Esophagus squamous epithelium (tissue), 4 donors: ENCODE data around the gene SLC35F4.
A peak's percentile ranks its signal among the peaks of the same experiment; 100 is the strongest.

Source experiments
- CTCF ChIP-seq, 6 experiments: fragments of 450-650 bp in 4 of 6; fragments of 200-600 bp in 2 of 6; sonication (generic) in 2 of 6; IDR thresholded peaks; one replicate each; pipeline ENCODE4 v1.5.1; 2016 to 2019; ENCODE audit warnings: antibody characterized with exemption in 6 of 6, mild to moderate bottlenecking in 4 of 6, moderate library complexity in 4 of 6
- POLR2A ChIP-seq, 4 donors: fragments of 450-650 bp; IDR thresholded peaks; one replicate each; pipeline ENCODE4 v1.6.1; 2017; ENCODE audit warnings: antibody characterized with exemption in 4 of 4, mild to moderate bottlenecking in 4 of 4, moderate library complexity in 3 of 4

DNA sequence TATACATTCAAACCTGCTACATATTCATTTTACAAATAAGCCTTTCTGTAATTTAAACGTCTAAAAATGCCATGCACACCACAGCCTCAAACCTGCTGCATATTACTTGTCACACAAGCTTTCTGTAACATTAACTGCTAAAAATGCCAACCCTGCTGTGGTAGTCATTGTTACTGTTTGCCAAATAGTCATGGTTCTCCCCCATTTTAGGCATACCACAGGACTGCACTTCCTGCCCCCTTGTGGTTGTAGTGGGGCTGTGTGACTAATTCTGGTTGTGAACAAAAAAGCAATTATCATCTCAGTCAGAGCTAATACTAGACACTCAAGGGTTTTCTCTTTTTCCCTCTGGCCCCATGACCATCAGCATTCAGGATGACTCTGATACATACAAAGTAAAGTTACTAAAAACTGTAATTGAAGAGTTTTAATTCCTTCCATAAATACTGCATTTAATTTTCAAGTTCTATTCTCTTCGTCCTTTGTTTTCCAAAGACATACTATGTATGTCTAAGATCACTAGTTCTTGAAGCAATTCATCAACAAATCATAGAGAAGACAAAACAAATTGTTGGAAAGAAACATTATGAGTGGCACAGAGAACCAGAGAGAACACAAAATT, 5.7 kb upstream of the SLC35F4 start:
- no peak for TF ChIP-seq POLR2A (IDR thresholded peaks at IDR 0.05)
- peak in 5 of 6 experiments; percentile 16 to 58 (median 39) for TF ChIP-seq CTCF (IDR thresholded peaks at IDR 0.05)
